DOHH2 (cell line): ENCODE measurements around the gene UGT2B7.
"Not testable (repeated sequence)": the region's sequence is repeated elsewhere in the genome, so short reads cannot be mapped to it uniquely, and the experiment has no call there.

ENCODE experiments used
- H3F3A ChIP-seq: fragments of 200-600 bp; sonication (generic), shearing (Covaris generic); 2 replicates; pipeline ENCODE4 v1.6.0; 2016; ENCODE audit warnings: antibody characterized with exemption, mild to moderate bottlenecking; ENCODE audit not compliant: control insufficient read depth, insufficient read depth
- H3K27ac ChIP-seq: fragments of 200-600 bp; sonication (generic); 2 replicates; pipeline ENCODE4 v1.5.1; 2014; ENCODE audit warnings: low read depth, mild to moderate bottlenecking, low read length, moderate library complexity
- H3K27me3 ChIP-seq: fragments of 200-600 bp; sonication (generic); 2 replicates; pipeline ENCODE4 v1.6.1; 2014; ENCODE audit warnings: mild to moderate bottlenecking, low read length, mixed read lengths; ENCODE audit not compliant: control insufficient read depth
- H3K36me3 ChIP-seq: fragments of 200-600 bp; sonication (generic); 2 replicates; pipeline ENCODE4 v1.6.1; 2014; ENCODE audit warnings: mild to moderate bottlenecking, low read length, moderate library complexity, mixed read lengths; ENCODE audit not compliant: control insufficient read depth
- H3K4me1 ChIP-seq: fragments of 200-600 bp; sonication (generic); 2 replicates; pipeline ENCODE4 v1.6.1; 2014; ENCODE audit warnings: mild to moderate bottlenecking, low read length, mixed read lengths; ENCODE audit not compliant: control insufficient read depth
- H3K4me2 ChIP-seq: fragments of 200-600 bp; sonication (generic); 2 replicates; pipeline ENCODE4 v1.6.0; 2014; ENCODE audit warnings: mild to moderate bottlenecking, low read length, moderate library complexity
- H3K4me3 ChIP-seq: fragments of 200-600 bp; sonication (generic); 2 replicates; pipeline ENCODE4 v1.5.1; 2014; ENCODE audit warnings: mild to moderate bottlenecking, low read length, mixed read lengths
- H3K79me2 ChIP-seq: fragments of 200-600 bp; sonication (generic); 2 replicates; pipeline ENCODE4 v1.6.1; 2014; ENCODE audit warnings: mild to moderate bottlenecking, low read length, mixed read lengths; ENCODE audit not compliant: control insufficient read depth
- H3K9me2 ChIP-seq: fragments of 200-600 bp; sonication (generic); replicated peaks from 2 replicates; pipeline ENCODE4 v1.6.1; 2014; ENCODE audit warnings: mild to moderate bottlenecking, low read length, mixed read lengths; ENCODE audit not compliant: control insufficient read depth
- H3K9me3 ChIP-seq: fragments of 200-600 bp; sonication (generic); 2 replicates; pipeline ENCODE4 v1.6.1; 2014; ENCODE audit warnings: antibody characterized with exemption, low read length, mixed read lengths; ENCODE audit not compliant: control insufficient read depth, insufficient read depth
- H4K20me1 ChIP-seq: fragments of 200-600 bp; sonication (generic); 2 replicates; pipeline ENCODE4 v1.6.0; 2014; ENCODE audit warnings: low read depth, mild to moderate bottlenecking, antibody characterized with exemption, low read length, moderate library complexity; ENCODE audit not compliant: control insufficient read depth, insufficient read depth
- EZH2phosphoT487 ChIP-seq: fragments of 200-600 bp; sonication (generic); IDR thresholded peaks from 2 replicates; pipeline ENCODE4 v1.6.1; 2017; ENCODE audit warnings: borderline replicate concordance, mild to moderate bottlenecking, antibody characterized with exemption, low read length, moderate library complexity, mixed read lengths
- TF ChIP-seq, protein P1 (sequence below): fragments of 200-600 bp; sonication (generic); IDR thresholded peaks from one replicate; pipeline ENCODE4 v1.5.1; 2014; ENCODE audit warnings: antibody characterized with exemption, mild to moderate bottlenecking, low read depth, low read length; ENCODE audit not compliant: poor library complexity, severe bottlenecking

UGT2B7 gene

DNA sequence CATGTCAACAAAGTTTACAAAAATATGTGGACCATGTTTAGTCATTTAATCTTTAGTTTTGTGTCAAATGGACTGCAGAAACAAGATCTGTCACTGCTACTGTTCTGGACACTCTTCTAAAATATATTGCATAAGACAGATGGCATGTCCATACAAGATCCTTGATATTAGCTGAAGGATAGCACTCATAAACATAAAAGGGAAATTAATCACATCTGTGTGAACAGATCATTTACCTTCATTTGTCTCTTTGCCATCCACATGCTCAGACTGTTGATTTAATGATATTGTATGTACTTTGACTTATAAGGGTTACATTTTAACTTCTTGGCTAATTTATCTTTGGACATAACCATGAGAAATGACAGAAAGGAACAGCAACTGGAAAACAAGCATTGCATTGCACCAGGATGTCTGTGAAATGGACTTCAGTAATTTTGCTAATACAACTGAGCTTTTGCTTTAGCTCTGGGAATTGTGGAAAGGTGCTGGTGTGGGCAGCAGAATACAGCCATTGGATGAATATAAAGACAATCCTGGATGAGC lies at the start of gene UGT2B7:
TSS of gene UGT2B7 (plus strand) at position 364 of the 546 bp plus-strand sequence. CDS start at position 411, 47 bp downstream.
- Histone ChIP-seq H3K27me3 (no peaks in the 10 kb centered on the region), H3K36me3 (no peaks in the 10 kb centered on the region), H3K27ac (no peak within 1 kb of the TSS), H3K9me2 (no peaks in the 10 kb centered on the region), H3K79me2 (no peaks in the 10 kb centered on the region), H3K4me2 (no peak within 1 kb of the TSS), H3F3A (no peaks in the 10 kb centered on the region), H3K4me3 (no peak within 1 kb of the TSS), H3K9me3 (no peaks in the 10 kb centered on the region), H4K20me1 (no peaks in the 10 kb centered on the region), H3K4me1 (no peaks in the 10 kb centered on the region)
- TF ChIP-seq, protein P1, sequence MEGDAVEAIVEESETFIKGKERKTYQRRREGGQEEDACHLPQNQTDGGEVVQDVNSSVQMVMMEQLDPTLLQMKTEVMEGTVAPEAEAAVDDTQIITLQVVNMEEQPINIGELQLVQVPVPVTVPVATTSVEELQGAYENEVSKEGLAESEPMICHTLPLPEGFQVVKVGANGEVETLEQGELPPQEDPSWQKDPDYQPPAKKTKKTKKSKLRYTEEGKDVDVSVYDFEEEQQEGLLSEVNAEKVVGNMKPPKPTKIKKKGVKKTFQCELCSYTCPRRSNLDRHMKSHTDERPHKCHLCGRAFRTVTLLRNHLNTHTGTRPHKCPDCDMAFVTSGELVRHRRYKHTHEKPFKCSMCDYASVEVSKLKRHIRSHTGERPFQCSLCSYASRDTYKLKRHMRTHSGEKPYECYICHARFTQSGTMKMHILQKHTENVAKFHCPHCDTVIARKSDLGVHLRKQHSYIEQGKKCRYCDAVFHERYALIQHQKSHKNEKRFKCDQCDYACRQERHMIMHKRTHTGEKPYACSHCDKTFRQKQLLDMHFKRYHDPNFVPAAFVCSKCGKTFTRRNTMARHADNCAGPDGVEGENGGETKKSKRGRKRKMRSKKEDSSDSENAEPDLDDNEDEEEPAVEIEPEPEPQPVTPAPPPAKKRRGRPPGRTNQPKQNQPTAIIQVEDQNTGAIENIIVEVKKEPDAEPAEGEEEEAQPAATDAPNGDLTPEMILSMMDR, result no peak
- TF ChIP-seq EZH2phosphoT487, result no peak

DNA sequence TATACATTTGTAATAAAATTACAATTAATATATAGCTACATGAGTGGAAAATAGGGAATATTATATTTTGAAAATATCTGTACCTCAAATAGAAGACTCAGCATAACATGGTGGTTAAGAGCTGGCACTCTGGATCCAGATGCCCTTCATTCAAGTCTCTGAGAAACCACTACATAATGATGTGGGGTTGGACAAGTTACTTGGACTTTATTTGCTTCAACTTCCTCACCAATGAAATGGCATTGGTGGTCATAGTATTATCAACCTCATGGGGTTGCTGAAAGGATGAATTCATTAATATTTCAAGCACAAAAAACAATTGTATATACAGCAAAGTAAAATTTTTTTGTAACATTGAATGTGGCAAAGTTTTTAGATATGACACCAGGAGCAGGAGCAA lies 46.4 kb upstream of the UGT2B7 start:
- no peak overlapping the region for H3K4me3 ChIP-seq
- H3K9me3 ChIP-seq, result no peaks in the 10 kb centered on the region
- no peak overlapping the region for H3K27ac ChIP-seq
- H3K4me2 ChIP-seq, result no peak overlapping the region
- H3K4me1 ChIP-seq, result no peaks in the 10 kb centered on the region
- H4K20me1 ChIP-seq, result no peaks in the 10 kb centered on the region
- H3K9me2 ChIP-seq, result no peaks in the 10 kb centered on the region
- H3K36me3 ChIP-seq, result no peaks in the 10 kb centered on the region
- TF ChIP-seq EZH2phosphoT487, result no peak
- TF ChIP-seq, protein P1, result no peak
- no peaks in the 10 kb centered on the region for H3F3A ChIP-seq
- no peaks in the 10 kb centered on the region for H3K27me3 ChIP-seq
- H3K79me2 ChIP-seq, result no peaks in the 10 kb centered on the region

DNA sequence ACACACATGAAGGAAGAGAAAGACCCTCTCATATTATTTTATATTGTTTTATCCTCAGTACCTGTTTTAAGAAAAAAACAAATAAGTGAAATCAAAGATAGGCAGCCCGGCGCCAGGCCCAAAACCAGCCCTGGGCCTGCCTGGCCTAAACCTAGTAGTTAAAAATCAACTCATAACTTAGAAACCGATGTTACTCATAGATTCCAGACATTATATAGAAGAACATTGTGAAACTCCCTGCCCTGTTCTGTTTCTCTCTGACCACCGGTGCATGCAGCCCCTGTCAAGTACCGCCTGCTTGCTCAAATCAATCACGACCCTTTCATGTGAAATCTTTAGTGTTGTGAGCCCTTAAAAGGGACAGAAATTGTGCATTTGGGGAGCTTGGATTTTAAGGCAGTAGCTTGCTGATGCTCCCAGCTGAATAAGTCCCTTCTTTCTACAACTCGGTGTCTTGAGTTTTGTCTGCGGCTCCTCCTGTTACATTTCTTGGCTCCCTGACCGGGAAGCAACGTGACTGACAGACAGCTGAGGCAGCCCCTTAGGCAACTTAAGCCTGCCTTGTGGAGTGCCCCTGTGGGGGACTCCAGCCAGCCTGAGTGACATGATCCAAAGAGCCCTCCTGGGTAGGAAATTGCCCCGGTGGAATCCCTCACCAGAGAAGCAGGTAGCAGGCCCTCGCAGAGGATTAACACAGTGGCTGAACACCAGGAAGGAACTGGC lies 45.3 kb upstream of the UGT2B7 start:
- not testable (repeated sequence) for H3K9me3 ChIP-seq, H3F3A ChIP-seq, H3K36me3 ChIP-seq, H3K4me3 ChIP-seq, H3K4me1 ChIP-seq, H4K20me1 ChIP-seq, H3K9me2 ChIP-seq, H3K27me3 ChIP-seq, H3K4me2 ChIP-seq, H3K27ac ChIP-seq, H3K79me2 ChIP-seq

DNA sequence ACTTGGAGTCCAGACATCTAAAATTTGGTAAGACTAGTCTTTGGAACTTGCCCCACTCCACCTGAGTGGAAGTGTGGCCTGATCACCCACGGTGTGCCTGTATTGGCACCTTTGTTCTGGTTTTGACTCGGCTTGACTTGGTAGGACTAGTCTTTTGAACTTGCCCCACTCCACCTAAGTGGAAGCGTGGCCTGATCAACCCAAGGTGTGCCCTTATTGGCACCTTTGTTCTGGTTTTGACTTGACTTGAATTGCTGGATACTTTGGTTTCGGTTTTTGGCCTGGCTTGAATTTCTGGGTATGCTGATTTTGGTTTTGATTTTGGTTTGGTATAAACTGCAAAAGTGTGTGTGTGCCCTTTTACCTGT lies 44.7 kb upstream of the UGT2B7 start:
- no peak overlapping the region for H3K27ac ChIP-seq
- H3K4me2 ChIP-seq, result no peak overlapping the region
- H3K79me2 ChIP-seq, result no peaks in the 10 kb centered on the region

DNA sequence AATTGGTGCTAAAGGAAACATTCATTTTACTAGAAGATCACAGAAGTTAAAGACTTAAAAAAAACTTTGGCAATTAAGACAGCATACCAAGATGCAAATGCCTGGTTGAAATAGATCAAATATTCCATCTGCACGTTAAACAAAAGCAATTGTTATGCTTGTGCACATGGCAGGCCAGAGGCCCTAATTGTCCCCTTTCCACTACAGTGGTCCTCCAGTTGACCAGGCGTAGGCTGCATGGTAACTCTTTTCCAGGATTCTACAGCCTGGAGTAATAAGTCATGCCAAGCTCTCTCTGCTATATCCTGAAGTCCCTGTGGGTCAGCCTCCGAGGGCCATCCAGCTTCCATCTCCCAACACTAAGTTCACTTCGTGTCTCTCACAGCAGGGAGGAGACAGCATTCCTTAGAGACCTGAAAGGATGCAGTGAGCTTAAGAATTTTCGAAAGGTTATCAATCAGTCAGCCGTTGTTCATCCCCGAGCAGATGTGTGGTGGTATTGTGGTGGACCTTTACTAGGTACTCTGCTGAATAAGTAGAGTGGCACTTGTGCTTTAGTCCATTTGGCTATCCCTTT lies 42.9 kb upstream of the UGT2B7 start:
- H3K79me2 ChIP-seq, H3K4me2 ChIP-seq, H3K9me3 ChIP-seq, H3K4me3 ChIP-seq, H3F3A ChIP-seq, H3K4me1 ChIP-seq, H3K27ac ChIP-seq, H3K27me3 ChIP-seq, H3K9me2 ChIP-seq, H4K20me1 ChIP-seq, H3K36me3 ChIP-seq: not testable (repeated sequence)

More for the DNA sequence above, 44.7 kb upstream of the UGT2B7 start:
- Histone ChIP-seq H3K9me2 (no peaks in the 10 kb centered on the region), H3F3A (no peaks in the 10 kb centered on the region), H3K4me3 (no peak overlapping the region), H3K9me3 (no peaks in the 10 kb centered on the region), H3K4me1 (no peaks in the 10 kb centered on the region), H3K36me3 (no peaks in the 10 kb centered on the region), H3K27me3 (no peaks in the 10 kb centered on the region), H4K20me1 (no peaks in the 10 kb centered on the region)
- TF ChIP-seq, protein P1, result no peak
- no peak for TF ChIP-seq EZH2phosphoT487
